ENCODE data around the gene NPW. TPM values are rescaled to one million over a fixed set of nuclear protein-coding genes. Genes with fewer than 3 reads are reported as not detected.

NPW gene
- total and polyA plus RNA-seq, 8 donors = 0.55 to 12.4 (median 2.0) TPM; not detected in 4

GRCh38 chr16:2024032-2024420, 4.4 kb downstream of the NPW start:
- no peak for TF ChIP-seq EP300 (IDR thresholded peaks at IDR 0.05)
- TF ChIP-seq POLR2A (IDR thresholded peaks at IDR 0.05) = no peak
- TF ChIP-seq CTCF (IDR thresholded peaks at IDR 0.05) = no peak
- TF ChIP-seq POLR2AphosphoS5 (IDR thresholded peaks at IDR 0.05) = no peak
- peak overlapping the region in 1 of 4 donors; percentile 38 for H3K4me3 ChIP-seq
- H3K4me1 ChIP-seq = peaks cover 53 to 72% (median 68%) of the 10 kb centered on the region in 4 donors
- H3K9me3 ChIP-seq = no peaks in the 10 kb centered on the region
- no peaks in the 10 kb centered on the region for H3K36me3 ChIP-seq
- no peak for DNase-seq
- peaks cover 18 to 46% (median 28%) of the 10 kb centered on the region in 3 donors for H3K27me3 ChIP-seq
- WGBS, 5 donors = 84 to 97% (median 90%) methylated on average over 12 of the region's 12 CpGs
- peak overlapping the region; percentile 66 to 81 (median 74) for H3K27ac ChIP-seq
- intact Hi-C loops (cut with DNase I; ENCODE audit: low total_unique reads) = loop anchor here (5.0 to 10.0 kb wide), 2 partner anchors 61 to 128 kb away; no protein-coding TSS in a partner anchor

- no peak for TF ChIP-seq EP300 (IDR thresholded peaks at IDR 0.05)
- Histone ChIP-seq H3K36me3 (peaks cover 4 to 10% (median 8%) of the 10 kb centered on the region in 4 donors), H3K27ac (no peak overlapping the region), H3K4me3 (no peak overlapping the region), H3K4me1 (peaks cover 51 to 75% (median 68%) of the 10 kb centered on the region in 4 donors), H3K27me3 (peaks cover 6 to 34% (median 16%) of the 10 kb centered on the region in 3 donors), H3K9me3 (no peaks in the 10 kb centered on the region)
- intact Hi-C loops (cut with DNase I; ENCODE audit: low total_unique reads) = loop anchor here (10.0 kb wide), 1 partner anchor 60 kb away; no protein-coding TSS in a partner anchor
- 90 to 99% (median 94%) methylated on average over 7 to 14 of the region's 14 CpGs for WGBS, 5 donors
- peak in 1 of 2 donors; percentile 8 for DNase-seq
These were observed 5.7 kb downstream of the NPW start for GRCh38 chr16:2025251-2025650.

- H3K9me3 ChIP-seq = no peaks in the 10 kb centered on the region
- intact Hi-C loops (cut with DNase I; ENCODE audit: low total_unique reads) = loop anchor here (10.0 kb wide), 1 partner anchor 59 kb away; no protein-coding TSS in a partner anchor
- 65 to 79% (median 76%) methylated on average over 15 to 16 of the region's 16 CpGs for WGBS, 5 donors
- H3K4me1 ChIP-seq = peaks cover 46 to 71% (median 65%) of the 10 kb centered on the region in 4 donors
- TF ChIP-seq CTCF (IDR thresholded peaks at IDR 0.05) (no peak), EP300 (IDR thresholded peaks at IDR 0.05) (no peak), POLR2A (IDR thresholded peaks at IDR 0.05) (no peak), POLR2AphosphoS5 (IDR thresholded peaks at IDR 0.05) (no peak)
- DNase-seq = peak in 1 of 2 donors; percentile 19
- peaks cover 4 to 17% (median 11%) of the 10 kb centered on the region in 4 donors for H3K36me3 ChIP-seq
- H3K4me3 ChIP-seq = peak overlapping the region; percentile 72 to 92 (median 78)
- H3K27ac ChIP-seq = peak overlapping the region in 4 of 5 donors; percentile 67 to 92 (median 78)
- peaks cover 0 to 26% (median 9%) of the 10 kb centered on the region in 3 donors for H3K27me3 ChIP-seq
These were observed 6.4 kb downstream of the NPW start for GRCh38 chr16:2025878-2026460.

GRCh38 chr16:2026461-2027023, 7.0 kb downstream of the NPW start, which contains the start of gene NHERF2:
Gene NHERF2, plus strand, starts transcription at chr16:2026902. Its CDS starts 104 bp downstream, at chr16:2027006.
- intact Hi-C loops (cut with DNase I; ENCODE audit: low total_unique reads) = loop anchor here (10.0 kb wide), 1 partner anchor 58 kb away; no protein-coding TSS in a partner anchor
- Histone ChIP-seq H3K4me1 (peaks cover 46 to 76% (median 66%) of the 10 kb centered on the region in 4 donors), H3K9me3 (no peaks in the 10 kb centered on the region), H3K4me3 (peak within 1 kb of the TSS; percentile 72 to 92 (median 78)), H3K27ac (peak within 1 kb of the TSS; percentile 72 to 95 (median 85)), H3K36me3 (peaks cover 4 to 22% (median 14%) of the 10 kb centered on the region in 4 donors), H3K27me3 (peaks cover 0 to 21% (median 3%) of the 10 kb centered on the region in 3 donors)
- TF ChIP-seq EP300 (IDR thresholded peaks at IDR 0.05) (no peak), CTCF (IDR thresholded peaks at IDR 0.05) (no peak), POLR2A (IDR thresholded peaks at IDR 0.05) (no peak), POLR2AphosphoS5 (IDR thresholded peaks at IDR 0.05) (no peak)
- 7 to 29% (median 20%) methylated on average over 8 to 55 of the region's 59 CpGs for WGBS, 5 donors
- peak; percentile 60 to 79 for DNase-seq

Data from stomach (tissue), 9 donors.